ENCODE results near the gene MS4A6E.

The MS4A6E gene

DNA sequence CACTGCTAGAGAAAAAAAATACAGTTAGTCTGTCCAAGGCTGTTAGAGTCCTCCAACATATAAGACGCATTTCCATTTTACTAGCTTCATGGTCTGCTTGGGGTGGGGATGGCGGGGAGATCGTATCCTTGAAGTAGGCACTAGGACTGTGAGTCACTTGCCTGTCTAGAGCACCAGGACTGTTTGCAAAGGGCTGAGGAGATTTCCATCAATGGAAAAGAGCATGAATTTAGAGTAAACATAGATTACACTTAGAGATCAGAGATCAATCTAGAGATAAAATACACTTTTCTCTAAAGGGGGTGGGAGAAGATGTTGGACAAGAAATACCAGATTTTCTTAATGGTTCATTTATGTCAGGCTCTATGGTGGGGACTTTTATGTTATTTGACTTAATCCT, 49.5 kb downstream of the MS4A6E start:
- DNase-seq, result no peak

DNA sequence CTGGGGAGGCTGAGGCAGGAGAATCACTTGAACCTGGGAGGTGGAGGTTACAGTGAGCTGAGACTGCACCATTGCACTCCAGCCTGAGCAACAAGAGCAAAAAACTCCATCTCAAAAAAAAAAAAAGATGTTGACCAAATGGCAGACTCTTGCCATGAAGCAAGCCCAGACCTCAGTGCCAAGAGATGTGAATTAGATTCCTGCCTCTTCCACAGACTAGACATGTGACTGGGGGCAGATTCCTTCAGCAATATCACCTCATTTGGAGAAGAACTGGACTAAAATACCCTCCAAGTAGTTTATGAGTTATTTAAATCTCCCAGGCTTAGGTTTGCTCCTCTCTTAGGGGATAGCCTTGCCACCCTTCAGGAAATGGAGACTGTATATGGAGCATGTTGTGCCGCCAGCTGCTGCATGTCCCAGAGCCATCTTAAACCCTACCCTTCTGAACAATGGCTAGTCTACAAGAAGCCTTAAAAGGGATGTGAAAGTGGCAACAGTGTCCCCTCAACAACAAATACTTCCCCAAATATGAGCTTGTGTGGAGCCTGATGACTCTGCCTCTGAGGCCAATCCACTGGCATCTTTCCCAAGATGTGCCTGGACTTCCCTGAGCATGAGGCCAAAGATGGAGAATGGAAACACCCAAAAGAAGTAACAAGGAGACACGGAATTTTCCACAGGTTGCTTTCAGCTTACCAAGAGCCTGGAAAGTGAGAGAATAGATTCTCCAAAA, 50.5 kb downstream of the MS4A6E start:
- DNase-seq, result no peak

DNA sequence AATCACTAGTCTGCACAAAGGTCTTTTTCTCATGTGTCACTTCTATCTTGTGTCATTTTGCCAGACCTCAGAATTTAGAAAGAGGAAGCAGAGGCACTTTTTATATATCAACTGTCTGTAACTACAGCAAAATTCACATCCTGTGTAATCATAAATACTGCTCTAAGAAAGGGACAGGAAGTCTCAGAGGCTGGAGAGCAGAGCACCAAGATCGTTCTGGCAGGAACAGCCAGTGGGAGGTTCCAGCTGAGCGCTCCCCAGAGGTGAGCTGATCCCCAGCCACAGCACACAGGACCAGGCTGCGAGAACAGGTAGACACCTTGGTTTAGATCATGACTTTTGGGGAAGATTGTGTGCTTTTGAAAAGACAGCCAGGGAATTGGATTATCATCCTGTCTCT, 51.3 kb downstream of the MS4A6E start, which contains the start of gene MS4A7:
MS4A7 (plus strand) TSS at position 179 of the 400 bp plus-strand sequence. CDS start 4,610 bp downstream, outside the sequence.
- no peak for DNase-seq

DNA sequence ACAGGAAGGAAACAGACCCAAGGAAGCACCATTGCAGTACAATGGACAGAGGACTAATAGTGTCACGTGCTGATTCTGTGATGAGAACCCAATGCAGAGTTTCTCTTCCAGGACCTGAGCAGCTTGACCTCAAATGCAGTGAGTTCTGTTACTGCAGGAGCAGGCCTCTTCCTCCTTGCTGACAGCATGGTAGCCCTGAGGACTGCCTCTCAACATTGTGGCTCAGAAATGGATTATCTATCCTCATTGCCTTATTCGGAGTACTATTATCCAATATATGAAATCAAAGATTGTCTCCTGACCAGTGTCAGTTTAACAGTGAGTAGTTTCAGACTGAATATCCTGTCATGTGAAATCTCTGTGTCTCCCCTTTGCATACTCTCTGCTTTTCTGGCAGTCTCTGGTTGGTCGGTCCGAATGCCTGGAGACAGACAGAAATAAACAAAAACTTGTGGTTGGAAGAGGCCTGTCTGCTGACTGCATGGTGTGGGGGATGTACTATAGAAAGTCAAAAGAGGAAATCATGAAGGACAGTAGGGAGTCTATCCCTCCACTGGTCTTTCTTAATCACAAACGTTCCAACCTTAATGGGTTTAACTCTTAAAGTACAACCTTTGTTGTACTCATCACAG, 62.3 kb downstream of the MS4A6E start:
- DNase-seq, result no peak

DNA sequence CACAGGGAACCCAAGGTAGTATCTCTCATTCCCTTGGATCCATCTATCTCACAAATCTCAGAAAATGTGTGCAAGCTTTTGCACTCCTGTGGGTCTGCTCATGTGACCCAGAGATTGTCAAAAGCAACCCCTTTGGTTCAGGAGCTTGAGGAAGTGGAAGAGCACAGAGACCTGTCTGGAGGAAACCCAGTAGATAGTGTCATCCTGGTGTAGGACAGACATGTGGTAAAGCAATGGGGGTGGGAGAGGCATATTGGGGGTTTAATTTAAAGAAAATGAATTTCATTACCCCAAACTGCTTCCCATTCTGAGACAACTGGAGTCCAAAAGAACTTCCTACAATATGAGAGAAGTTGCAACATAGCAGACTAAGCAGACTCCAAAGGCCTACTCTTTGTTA, 63.4 kb downstream of the MS4A6E start:
- DNase-seq, result no peak
